HCT116 (cell line): Measurements from ENCODE around the gene FRS2. TPM values are rescaled to one million over a fixed set of nuclear protein-coding genes. Genes with fewer than 3 reads are reported as not detected.

Source experiments
- ATAC-seq: fragments of 200-7000 bp; cut with Tn5 transposase; 2 replicates; pipeline ENCODE4 v1.9.1; 2020; ENCODE audit warnings: mild to moderate bottlenecking, moderate library complexity
- BruUV-seq: library from RNA; stranded (reverse); fragments of 400-500 nt; replicated peaks from 2 replicates; lab custom pipeline; 2021; lab: Mats Ljungman, UMichigan
- CTCF ChIA-PET: fragments of 300-600 bp; sonication (Branson Sonifier 250); formaldehyde crosslinking; loops from one replicate; lab custom pipeline; 2021; ENCODE audit warnings: antibody characterized with exemption; lab: Charles Lee
- POLR2A ChIA-PET: fragments of 300-600, 350-600 bp; sonication (Branson Sonifier 250); formaldehyde crosslinking; loops from one replicate; lab custom pipeline; 2021; ENCODE audit warnings: antibody characterized with exemption; lab: Charles Lee
- RAD21 ChIA-PET, 2 experiments: fragments of 300-600 bp; sonication (Branson Sonifier 250); formaldehyde crosslinking; loops; one replicate each; lab custom pipeline; 2023; ENCODE audit warnings: low total read pairs in 2 of 2; ENCODE audit not compliant: uncharacterized antibody in 2 of 2, unreplicated experiment in 2 of 2, low non-redundant PET in 1 of 2; lab: Charles Lee
- DNase-seq: peaks from one replicate; pipeline ENCODE4 v3.0.0-alpha.2; 2010; ENCODE audit warnings: low read depth, low spot score
- H2AFZ ChIP-seq: fragments of 200-600 bp; shearing (Covaris generic), sonication (generic); 2 replicates; pipeline ENCODE4 v1.6.1; 2017; ENCODE audit warnings: low read depth, mixed run types, mixed read lengths, antibody characterized with exemption, low read length; ENCODE audit not compliant: poor library complexity, severe bottlenecking
- H3K27ac ChIP-seq: 2 replicates; pipeline ENCODE4 v1.5.1; 2012; ENCODE audit warnings: low read depth, low read length
- H3K27me3 ChIP-seq: fragments of 200-600 bp; sonication (generic); 2 replicates; pipeline ENCODE4 v1.6.1; 2016; ENCODE audit warnings: mixed run types, low read length, mixed read lengths; ENCODE audit not compliant: insufficient read depth
- H3K36me3 ChIP-seq, 2 experiments: fragments of 200-500 bp in 1 of 2; fragments of 200-600 bp in 1 of 2; sonication (Bioruptor generic) in 1 of 2; sonication (generic) in 1 of 2; 2 replicates each; pipeline versions ENCODE4 v1.5.1 to v1.6.1; 2014 to 2016; ENCODE audit warnings: low read length in 2 of 2, inconsistent platforms in 1 of 2, mixed read lengths in 1 of 2, mixed run types in 1 of 2; ENCODE audit not compliant: insufficient read depth in 2 of 2, control insufficient read depth in 1 of 2
- H3K4me1 ChIP-seq, 2 experiments: fragments of 200-600 bp in 1 of 2; sonication (generic) in 1 of 2; 2 replicates each; pipeline versions ENCODE4 v1.5.1 to v1.6.1; 2012 to 2017; ENCODE audit warnings: low read length in 2 of 2, inconsistent platforms in 1 of 2, mild to moderate bottlenecking in 1 of 2, mixed read lengths in 1 of 2, mixed run types in 1 of 2, moderate library complexity in 1 of 2; ENCODE audit not compliant: insufficient read depth in 2 of 2, control insufficient read depth in 1 of 2
- H3K4me2 ChIP-seq: fragments of 200-600 bp; sonication (generic); 2 replicates; pipeline ENCODE4 v1.6.1; 2017; ENCODE audit warnings: mixed run types, low read length, mixed read lengths
- H3K4me3 ChIP-seq, 2 experiments: fragments of 200-600 bp in 1 of 2; sonication (generic) in 1 of 2; replicated peaks in 1 of 2; 2 replicates each; pipeline ENCODE4 v1.5.1; 2011 to 2016; ENCODE audit warnings: low read length in 2 of 2, control low read depth in 1 of 2, low read depth in 1 of 2, mild to moderate bottlenecking in 1 of 2, mixed read lengths in 1 of 2, mixed run types in 1 of 2
- H3K79me2 ChIP-seq: fragments of 200-600 bp; sonication (generic); 2 replicates; pipeline ENCODE4 v1.6.1; 2017; ENCODE audit warnings: mild to moderate bottlenecking, mixed run types, low read length, moderate library complexity, mixed read lengths; ENCODE audit not compliant: insufficient read depth
- H3K9ac ChIP-seq: fragments of 200-600 bp; sonication (generic); 2 replicates; pipeline ENCODE4 v1.6.1; 2016; ENCODE audit warnings: low read length, mixed read lengths
- H3K9me2 ChIP-seq: fragments of 200-600 bp; sonication (generic), shearing (Covaris generic); 2 replicates; pipeline ENCODE4 v1.6.1; 2017; ENCODE audit warnings: mixed run types, mild to moderate bottlenecking, moderate library complexity; ENCODE audit not compliant: insufficient read depth
- H3K9me3 ChIP-seq, 2 experiments: fragments of 200-500 bp in 1 of 2; fragments of 200-600 bp in 1 of 2; sonication (Bioruptor generic) in 1 of 2; sonication (generic) in 1 of 2; 2 replicates each; pipeline ENCODE4 v1.6.1; 2014 to 2017; ENCODE audit warnings: low read length in 2 of 2, mixed read lengths in 2 of 2, inconsistent platforms in 1 of 2, low read depth in 1 of 2, mild to moderate bottlenecking in 1 of 2, mixed run types in 1 of 2, moderate library complexity in 1 of 2; ENCODE audit not compliant: control insufficient read depth in 1 of 2, insufficient read depth in 1 of 2
- H4K20me1 ChIP-seq: fragments of 200-600 bp; sonication (generic), shearing (Covaris generic); 2 replicates; pipeline ENCODE4 v1.6.1; 2017; ENCODE audit warnings: mixed run types, mild to moderate bottlenecking, moderate library complexity; ENCODE audit not compliant: insufficient read depth
- CBX3 ChIP-seq: IDR thresholded peaks from 2 replicates; pipeline ENCODE4 v1.6.1; 2012; ENCODE audit warnings: low read depth
- CEBPB ChIP-seq: IDR thresholded peaks from 2 replicates; pipeline ENCODE4 v1.6.1; 2012; ENCODE audit warnings: low read depth
- EZH2phosphoT487 ChIP-seq: fragments of 200-600 bp; IDR thresholded peaks from 2 replicates; pipeline ENCODE4 v1.6.1; 2018; ENCODE audit warnings: antibody characterized with exemption, borderline replicate concordance
- FOSL1 ChIP-seq: IDR thresholded peaks from 2 replicates; pipeline ENCODE4 v1.6.1; 2012; ENCODE audit warnings: low read depth
- POLR2AphosphoS5 ChIP-seq: IDR thresholded peaks from 2 replicates; pipeline ENCODE4 v1.6.1; 2011; ENCODE audit warnings: mild to moderate bottlenecking, low read depth, low read length, moderate library complexity
- SRF ChIP-seq: IDR thresholded peaks from 2 replicates; pipeline ENCODE4 v1.6.1; 2012; ENCODE audit warnings: low read depth
- TCF7L2 ChIP-seq: IDR thresholded peaks from 2 replicates; pipeline ENCODE4 v1.7.0; 2011; ENCODE audit warnings: borderline replicate concordance, inconsistent platforms; ENCODE audit not compliant: insufficient read depth, insufficient read length; ENCODE audit errors: extremely low read depth
- ZFX ChIP-seq: fragments of 450-650 bp; IDR thresholded peaks from 2 replicates; pipeline ENCODE4 v1.6.1; 2017
- intact Hi-C: fragments of 100-400 bp; cut with micrococcal nuclease; formaldehyde crosslinking; loops from 2 replicates; pipeline ENCODE4 v1.10.0; 2022
- total RNA-seq: library from RNA; stranded (reverse); gene quantifications from one replicate; pipeline ENCODE4 v1.2.1, GENCODE V29; 2021; ENCODE audit not compliant: unreplicated experiment
- TF ChIP-seq, protein P1 (sequence below), 3 experiments: fragments of 200-600 bp in 1 of 3; sonication (generic) in 1 of 3; IDR thresholded peaks in 2 of 3; conservative IDR thresholded peaks in 1 of 3; 2 replicates each; pipeline ENCODE4 v1.5.1; 2012 to 2017; ENCODE audit warnings: low read depth in 2 of 3, low read length in 2 of 3, antibody characterized with exemption in 1 of 3, borderline replicate concordance in 1 of 3, control low read depth in 1 of 3, mild to moderate bottlenecking in 1 of 3, mixed read lengths in 1 of 3, mixed run types in 1 of 3, moderate library complexity in 1 of 3; ENCODE audit not compliant: insufficient read depth in 1 of 3
- TF ChIP-seq, protein P2 (sequence below): IDR thresholded peaks from 2 replicates; pipeline ENCODE4 v1.6.1; 2012

Gene FRS2
- total RNA-seq, 1 experiment from 2014 or later: 14.7 TPM

DNA sequence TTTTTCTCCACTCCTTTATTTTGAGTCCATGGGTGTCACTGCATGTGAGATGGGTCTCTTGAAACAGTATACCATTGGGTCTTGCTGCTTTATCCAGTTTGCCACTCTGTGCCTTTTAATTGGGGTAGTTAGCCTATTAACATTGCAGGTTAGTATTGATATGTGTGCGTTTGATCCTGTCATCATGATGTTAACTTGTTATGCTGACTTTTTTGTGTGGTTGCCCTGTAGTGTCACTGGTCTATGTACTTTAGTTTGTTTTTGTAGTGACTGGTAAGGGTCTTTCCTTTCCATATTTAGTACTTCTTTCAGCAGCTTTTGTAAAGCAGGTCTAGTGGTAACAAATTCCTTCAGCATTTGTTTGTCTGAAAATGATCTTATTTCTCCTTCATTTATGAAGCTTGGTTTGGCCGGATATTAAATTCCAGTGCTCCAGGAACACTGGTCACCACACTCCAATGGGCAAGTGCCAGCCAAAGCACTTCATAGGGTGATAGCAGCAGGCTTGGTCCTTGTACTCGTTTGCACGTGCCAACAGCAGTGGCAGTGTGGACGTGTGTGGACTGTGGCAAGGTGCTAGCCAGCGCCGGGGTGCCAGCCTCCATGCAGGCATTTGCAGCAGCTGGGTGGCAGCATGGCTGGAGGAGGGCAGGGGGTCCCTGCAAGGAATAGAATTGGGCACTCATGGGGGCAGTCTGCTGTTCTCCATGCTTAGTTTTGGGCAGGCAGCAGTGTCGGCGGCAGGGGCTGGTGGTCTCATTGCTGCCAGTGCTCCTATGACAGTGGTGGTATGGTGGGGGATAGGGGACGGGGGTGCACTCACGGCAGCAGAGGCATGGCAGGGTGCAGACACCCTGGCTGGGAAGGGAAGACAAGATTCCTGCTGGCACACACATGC lies 53.5 kb downstream of the FRS2 start:
- Histone ChIP-seq H3K36me3 (0 out of 4 replicates have a peak, but pooled peaks cover 0 to 3% of the 10 kb centered on the region in 2 experiments), H3K9me3 (peaks cover 0 to 3% of the 10 kb centered on the region in 2 experiments; a peak in 1 of 4 replicates), H3K4me1 (peaks cover 6 to 9% of the 10 kb centered on the region in 2 experiments; a peak in 3 of 4 replicates), H2AFZ (no peak overlapping the region), H4K20me1 (peaks cover 10% of the 10 kb centered on the region; the same call in 1 of the 2 replicates), H3K27me3 (no peaks in the 10 kb centered on the region), H3K27ac (no peak overlapping the region), H3K9me2 (no peaks in the 10 kb centered on the region), H3K4me2 (no peak overlapping the region), H3K4me3 (no peak overlapping the region)
- DNase-seq (no peak), ATAC-seq (no peak)
- ChIA-PET RAD21 (no interaction called here), CTCF (no interaction called here)
- intact Hi-C loops: no loop called here
- no TSS peak for BruUV-seq
- TF ChIP-seq FOSL1 (no peak), EZH2phosphoT487 (no peak), CEBPB (no peak), ZFX (no peak), CBX3 (no peak), POLR2AphosphoS5 (no peak), SRF (no peak), TCF7L2 (no peak)
- TF ChIP-seq, protein P1, sequence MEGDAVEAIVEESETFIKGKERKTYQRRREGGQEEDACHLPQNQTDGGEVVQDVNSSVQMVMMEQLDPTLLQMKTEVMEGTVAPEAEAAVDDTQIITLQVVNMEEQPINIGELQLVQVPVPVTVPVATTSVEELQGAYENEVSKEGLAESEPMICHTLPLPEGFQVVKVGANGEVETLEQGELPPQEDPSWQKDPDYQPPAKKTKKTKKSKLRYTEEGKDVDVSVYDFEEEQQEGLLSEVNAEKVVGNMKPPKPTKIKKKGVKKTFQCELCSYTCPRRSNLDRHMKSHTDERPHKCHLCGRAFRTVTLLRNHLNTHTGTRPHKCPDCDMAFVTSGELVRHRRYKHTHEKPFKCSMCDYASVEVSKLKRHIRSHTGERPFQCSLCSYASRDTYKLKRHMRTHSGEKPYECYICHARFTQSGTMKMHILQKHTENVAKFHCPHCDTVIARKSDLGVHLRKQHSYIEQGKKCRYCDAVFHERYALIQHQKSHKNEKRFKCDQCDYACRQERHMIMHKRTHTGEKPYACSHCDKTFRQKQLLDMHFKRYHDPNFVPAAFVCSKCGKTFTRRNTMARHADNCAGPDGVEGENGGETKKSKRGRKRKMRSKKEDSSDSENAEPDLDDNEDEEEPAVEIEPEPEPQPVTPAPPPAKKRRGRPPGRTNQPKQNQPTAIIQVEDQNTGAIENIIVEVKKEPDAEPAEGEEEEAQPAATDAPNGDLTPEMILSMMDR (IDR thresholded peaks at IDR 0.05 in 2 of 3, conservative IDR thresholded peaks at IDR 0.05 in 1 of 3; ENCODE audit: borderline replicate concordance in 1 of 3, insufficient read depth in 1 of 3, low read depth in 2 of 3, low read length in 2 of 3): no peak
- TF ChIP-seq, protein P2, sequence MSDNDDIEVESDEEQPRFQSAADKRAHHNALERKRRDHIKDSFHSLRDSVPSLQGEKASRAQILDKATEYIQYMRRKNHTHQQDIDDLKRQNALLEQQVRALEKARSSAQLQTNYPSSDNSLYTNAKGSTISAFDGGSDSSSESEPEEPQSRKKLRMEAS: no peak
- TF ChIP-seq, all 23 proteins: peak for 0
- peaks cover 96% of the 10 kb centered on the region for H3K79me2 ChIP-seq
- no peak overlapping the region for H3K9ac ChIP-seq
- POLR2A ChIA-PET: no interaction called here
